Measurements from ENCODE around the gene NFATC1.

DNA sequence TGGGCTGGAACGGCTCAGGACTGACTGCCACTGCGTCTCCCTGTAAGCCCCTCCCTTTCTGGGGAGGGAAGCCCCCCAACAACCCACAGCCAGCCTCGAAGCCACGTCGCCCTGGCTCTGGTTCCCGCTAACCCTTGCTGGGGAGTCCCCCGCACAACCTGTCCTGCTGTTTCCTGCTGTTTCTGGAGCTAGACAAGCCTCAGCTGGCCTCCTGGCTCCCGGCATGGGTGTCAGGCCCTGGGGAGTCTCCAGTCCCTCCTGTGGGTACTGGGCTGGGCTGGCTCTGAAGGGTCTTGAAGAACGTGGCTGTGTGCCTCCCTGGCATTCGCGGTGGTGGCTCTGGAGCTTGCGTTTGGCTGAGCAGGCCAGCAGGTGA lies 20.9 kb downstream of the NFATC1 start:
- TF ChIP-seq, protein P1, sequence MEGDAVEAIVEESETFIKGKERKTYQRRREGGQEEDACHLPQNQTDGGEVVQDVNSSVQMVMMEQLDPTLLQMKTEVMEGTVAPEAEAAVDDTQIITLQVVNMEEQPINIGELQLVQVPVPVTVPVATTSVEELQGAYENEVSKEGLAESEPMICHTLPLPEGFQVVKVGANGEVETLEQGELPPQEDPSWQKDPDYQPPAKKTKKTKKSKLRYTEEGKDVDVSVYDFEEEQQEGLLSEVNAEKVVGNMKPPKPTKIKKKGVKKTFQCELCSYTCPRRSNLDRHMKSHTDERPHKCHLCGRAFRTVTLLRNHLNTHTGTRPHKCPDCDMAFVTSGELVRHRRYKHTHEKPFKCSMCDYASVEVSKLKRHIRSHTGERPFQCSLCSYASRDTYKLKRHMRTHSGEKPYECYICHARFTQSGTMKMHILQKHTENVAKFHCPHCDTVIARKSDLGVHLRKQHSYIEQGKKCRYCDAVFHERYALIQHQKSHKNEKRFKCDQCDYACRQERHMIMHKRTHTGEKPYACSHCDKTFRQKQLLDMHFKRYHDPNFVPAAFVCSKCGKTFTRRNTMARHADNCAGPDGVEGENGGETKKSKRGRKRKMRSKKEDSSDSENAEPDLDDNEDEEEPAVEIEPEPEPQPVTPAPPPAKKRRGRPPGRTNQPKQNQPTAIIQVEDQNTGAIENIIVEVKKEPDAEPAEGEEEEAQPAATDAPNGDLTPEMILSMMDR (IDR thresholded peaks at IDR 0.05) = no peak
- TF ChIP-seq EP300 (IDR thresholded peaks at IDR 0.05) = no peak
- TF ChIP-seq POLR2A (IDR thresholded peaks at IDR 0.05) = no peak
